LHCN-M2 (cell line): Measurements from ENCODE around the gene ANKRD23. TPM values are rescaled to one million over a fixed set of nuclear protein-coding genes. Genes with fewer than 3 reads are reported as not detected.

ENCODE experiments used
- DNase-seq: peaks from one replicate; pipeline ENCODE4 v3.0.0-alpha.2; 2012; ENCODE audit warnings: low read depth
- total RNA-seq: library from RNA; depleted of rRNA; stranded (reverse); fragments of >200 nt; gene quantifications from 2 replicates; pipeline ENCODE4 v1.2.3, GENCODE V29; 2014

The ANKRD23 gene
- total RNA-seq, 1 experiment from 2014 or later, result 2.6 TPM

GRCh38 chr2:96877631-96878092 is 33.8 kb upstream of the ANKRD23 start:
- peak; percentile 95 for DNase-seq

GRCh38 chr2:96877042-96877451 is 33.2 kb upstream of the ANKRD23 start:
- peak; percentile 88 for DNase-seq

- peak; percentile 100 for DNase-seq
Measured at GRCh38 chr2:96876269-96877041, 32.6 kb upstream of the ANKRD23 start.

- peak; percentile 67 for DNase-seq
Measured at GRCh38 chr2:96875498-96876268, 31.9 kb upstream of the ANKRD23 start.

GRCh38 chr2:96874198-96874831 is 30.5 kb upstream of the ANKRD23 start:
- no peak for DNase-seq

GRCh38 chr2:96873651-96874096 is 29.9 kb upstream of the ANKRD23 start:
- no peak for DNase-seq

GRCh38 chr2:96872591-96873349 is 28.9 kb upstream of the ANKRD23 start:
- peak; percentile 54 for DNase-seq

GRCh38 chr2:96870626-96871255 is 26.9 kb upstream of the ANKRD23 start:
- peak; percentile 61 for DNase-seq

GRCh38 chr2:96869822-96870625 is 26.2 kb upstream of the ANKRD23 start, which contains the start of gene SEMA4C:
Gene SEMA4C (minus strand): TSS chr2:96870080. CDS start chr2:96867886, 2,194 bp downstream.
- peak; percentile 62 for DNase-seq

- peak; percentile 60 for DNase-seq
Measured at GRCh38 chr2:96869281-96869821, 25.5 kb upstream of the ANKRD23 start.

GRCh38 chr2:96868555-96869280 is 24.9 kb upstream of the ANKRD23 start:
- peak; percentile 90 for DNase-seq

- no peak for DNase-seq
Measured at GRCh38 chr2:96867756-96868554, 24.1 kb upstream of the ANKRD23 start.

- no peak for DNase-seq
Measured at GRCh38 chr2:96866986-96867755, 23.4 kb upstream of the ANKRD23 start.

GRCh38 chr2:96866586-96866985 is 22.8 kb upstream of the ANKRD23 start:
- no peak for DNase-seq

- DNase-seq, result no peak
Measured at GRCh38 chr2:96866149-96866548, 22.3 kb upstream of the ANKRD23 start.

GRCh38 chr2:96865654-96866053 is 21.8 kb upstream of the ANKRD23 start:
- DNase-seq, result no peak
